GM10847 (cell line): Measurements from ENCODE around the gene TMEM125.

Source experiments
- POLR2A ChIP-seq: IDR thresholded peaks from 2 replicates; pipeline ENCODE4 v1.6.1; 2011; ENCODE audit not compliant: insufficient read length; ENCODE audit errors: extremely low read depth

The TMEM125 gene

GRCh38 chr1:43266881-43267280 is 2.9 kb upstream of the TMEM125 start:
- TF ChIP-seq POLR2A = no peak

- no peak for TF ChIP-seq POLR2A
Observed at GRCh38 chr1:43267291-43267805, 2.4 kb upstream of the TMEM125 start.

GRCh38 chr1:43267818-43268425 is 1.9 kb upstream of the TMEM125 start:
- TF ChIP-seq POLR2A = no peak

GRCh38 chr1:43270421-43271095 is 775 bp downstream of the TMEM125 start:
- TF ChIP-seq POLR2A = no peak

GRCh38 chr1:43271186-43272118 is 1.7 kb downstream of the TMEM125 start:
- no peak for TF ChIP-seq POLR2A

GRCh38 chr1:43272161-43272560 is 2.4 kb downstream of the TMEM125 start:
- TF ChIP-seq POLR2A = no peak

GRCh38 chr1:43272576-43273571 is 3.1 kb downstream of the TMEM125 start:
- TF ChIP-seq POLR2A = no peak

- TF ChIP-seq POLR2A = no peak
Observed at GRCh38 chr1:43273708-43274107, 3.9 kb downstream of the TMEM125 start.

GRCh38 chr1:43274125-43274803 is 4.5 kb downstream of the TMEM125 start:
- TF ChIP-seq POLR2A = no peak

- TF ChIP-seq POLR2A = no peak
Observed at GRCh38 chr1:43274804-43275180, 5.0 kb downstream of the TMEM125 start.

GRCh38 chr1:43275826-43276620 is 6.2 kb downstream of the TMEM125 start:
- TF ChIP-seq POLR2A = no peak

GRCh38 chr1:43276673-43277072 is 6.9 kb downstream of the TMEM125 start:
- no peak for TF ChIP-seq POLR2A
